ENCODE data around the gene NLRP3.
"Not testable (repeated sequence)": the region's sequence is repeated elsewhere in the genome, so short reads cannot be mapped to it uniquely, and the experiment has no call there.

Gene NLRP3

GRCh38 chr1:247474367-247474766 is 58.4 kb downstream of the NLRP3 start:
- no peak for DNase-seq

GRCh38 chr1:247475793-247476192 is 59.8 kb downstream of the NLRP3 start:
- DNase-seq, result no peak

GRCh38 chr1:247476328-247477058 is 60.5 kb downstream of the NLRP3 start:
- DNase-seq, result not testable (repeated sequence)

GRCh38 chr1:247482747-247483146 is 66.8 kb downstream of the NLRP3 start:
- DNase-seq, result no peak

GRCh38 chr1:247487057-247487456 is 71.1 kb downstream of the NLRP3 start:
- DNase-seq, result peak; percentile 70

- DNase-seq, result no peak
Measured at GRCh38 chr1:247491328-247491727, 75.4 kb downstream of the NLRP3 start.

- no peak for DNase-seq
Measured at GRCh38 chr1:247493106-247493505, 77.1 kb downstream of the NLRP3 start.

GRCh38 chr1:247494767-247495166 is 78.8 kb downstream of the NLRP3 start:
- DNase-seq, result no peak

GRCh38 chr1:247496581-247497285 is 80.8 kb downstream of the NLRP3 start:
- no peak for DNase-seq
